GM12878 (cell line): ENCODE results near the gene SLC52A3. TPM values are rescaled to one million over a fixed set of nuclear protein-coding genes. Genes with fewer than 3 reads are reported as not detected.

Experiments
- ATAC-seq: fragments of 200-7000 bp; cut with Tn5 transposase; 3 replicates; pipeline ENCODE4 v1.9.1; 2020; ENCODE audit warnings: mild to moderate bottlenecking, moderate library complexity
- BruUV-seq: library from RNA; stranded (reverse); fragments of 400-500 nt; replicated peaks from 2 replicates; lab custom pipeline; 2021; lab: Mats Ljungman, UMichigan
- CTCF ChIA-PET: fragments of 300-600 bp; sonication (Branson Sonifier 250); formaldehyde crosslinking; extraction: SDS; loops from one replicate; lab custom pipeline; 2021; ENCODE audit warnings: inconsistent platforms; lab: Yijun Ruan, JAX
- POLR2A ChIA-PET: fragments of 350-600 bp; formaldehyde crosslinking; extraction: SDS; loops from one replicate; lab custom pipeline; 2021; ENCODE audit warnings: inconsistent platforms; lab: Charles Lee
- RAD21 ChIA-PET: fragments of 300-600 bp; sonication (Branson Sonifier 250); formaldehyde crosslinking; loops from one replicate; lab custom pipeline; 2023; ENCODE audit warnings: antibody characterized with exemption; ENCODE audit not compliant: unreplicated experiment; lab: Charles Lee
- SMC1A ChIA-PET: fragments of 300-600 bp; sonication (Branson Sonifier 250); formaldehyde crosslinking; loops from one replicate; lab custom pipeline; 2023; ENCODE audit not compliant: unreplicated experiment, uncharacterized antibody; lab: Charles Lee
- DNase-seq: peaks from one replicate; pipeline ENCODE4 v3.0.0-alpha.2; 2011; ENCODE audit warnings: low read depth, low spot score
- FAIRE-seq: peaks from 3 replicates; lab custom pipeline; 2011; peaks lifted over from hg19 to GRCh38; lab: Jason Lieb, UNC
- H2AFZ ChIP-seq: 2 replicates; pipeline ENCODE4 v1.6.0; 2011; ENCODE audit warnings: low read depth, low read length, control low read depth; ENCODE audit not compliant: control insufficient read depth
- H3K27ac ChIP-seq: 2 replicates; pipeline ENCODE4 v1.5.1; 2011; ENCODE audit warnings: control low read depth; ENCODE audit not compliant: control insufficient read depth, insufficient read depth
- H3K27me3 ChIP-seq, 2 experiments: replicated peaks in 1 of 2; 2 replicates each; pipeline versions ENCODE4 v1.6.0 to v1.6.1; 2011; ENCODE audit warnings: low read length in 1 of 2; ENCODE audit not compliant: control insufficient read depth in 2 of 2, insufficient read depth in 2 of 2
- H3K36me3 ChIP-seq, 2 experiments: 2 replicates each; pipeline ENCODE4 v1.5.1; 2011; ENCODE audit warnings: low read length in 1 of 2; ENCODE audit not compliant: control insufficient read depth in 2 of 2, insufficient read depth in 2 of 2
- H3K4me1 ChIP-seq: 2 replicates; pipeline ENCODE4 v1.6.1; 2011; ENCODE audit warnings: mild to moderate bottlenecking, low read length, moderate library complexity, mixed read lengths; ENCODE audit not compliant: control insufficient read depth, insufficient read depth
- H3K4me2 ChIP-seq: 2 replicates; pipeline ENCODE4 v1.6.0; 2011; ENCODE audit warnings: control low read depth; ENCODE audit not compliant: control insufficient read depth, insufficient read depth
- H3K4me3 ChIP-seq: fragments of 200-600 bp; sonication (generic); 2 replicates; pipeline ENCODE4 v1.5.1; 2016
- H3K79me2 ChIP-seq: 2 replicates; pipeline ENCODE4 v1.6.0; 2011; ENCODE audit warnings: low read length; ENCODE audit not compliant: control insufficient read depth, insufficient read depth
- H3K9ac ChIP-seq: 2 replicates; pipeline ENCODE4 v1.8.0; 2011; ENCODE audit warnings: low read length, control low read depth, mixed read lengths; ENCODE audit not compliant: control insufficient read depth, insufficient read depth
- H3K9me3 ChIP-seq: replicated peaks from 3 replicates; pipeline ENCODE4 v1.5.1; 2011; ENCODE audit warnings: mild to moderate bottlenecking, low read length; ENCODE audit not compliant: control insufficient read depth, insufficient read depth
- H4K20me1 ChIP-seq: 2 replicates; pipeline ENCODE4 v1.6.0; 2011; ENCODE audit not compliant: control insufficient read depth, insufficient read depth
- ATF3 ChIP-seq: IDR thresholded peaks from 2 replicates; pipeline ENCODE4 v1.6.1; 2011; ENCODE audit warnings: low read depth, mild to moderate bottlenecking, low read length, moderate library complexity, borderline replicate concordance; ENCODE audit errors: extremely low read depth
- FOS ChIP-seq: IDR thresholded peaks from 3 replicates; pipeline ENCODE4 v1.6.1; 2011; ENCODE audit warnings: borderline replicate concordance; ENCODE audit not compliant: insufficient read length; ENCODE audit errors: extremely low read depth
- FOXM1 ChIP-seq: IDR thresholded peaks from 2 replicates; pipeline ENCODE4 v1.6.1; 2012; ENCODE audit warnings: low read depth, mild to moderate bottlenecking, inconsistent platforms, low read length, moderate library complexity
- GABPA ChIP-seq: IDR thresholded peaks from 2 replicates; pipeline ENCODE4 v1.6.1; 2014; ENCODE audit warnings: antibody characterized with exemption, low read depth, mild to moderate bottlenecking, inconsistent platforms
- NR2F1 ChIP-seq: fragments of 450-650 bp; conservative IDR thresholded peaks from 2 replicates; pipeline ENCODE4 v1.6.1; 2017; ENCODE audit warnings: mild to moderate bottlenecking
- NRF1 ChIP-seq: conservative IDR thresholded peaks from 2 replicates; pipeline ENCODE4 v1.6.1; 2011; ENCODE audit warnings: mild to moderate bottlenecking, low read depth, low read length, improper control_type of control experiment
- SMAD5 ChIP-seq: IDR thresholded peaks from 2 replicates; pipeline ENCODE4 v1.6.1; 2016; ENCODE audit warnings: antibody characterized with exemption, low read depth
- STAT3 ChIP-seq: IDR thresholded peaks from 2 replicates; pipeline ENCODE4 v1.6.1; 2011; ENCODE audit warnings: low read depth, low read length, improper control_type of control experiment
- WGBS: methylation state at CpG from one replicate; pipeline ENCODE4 v1.1.6; 2016; ENCODE audit warnings: low lambda C conversion rate; ENCODE audit not compliant: insufficient replicate concordance, insufficient coverage; ENCODE audit errors: missing lambda C conversion rate; 5-methylcytosine and 5-hydroxymethylcytosine counted together
- in situ Hi-C: fragments of 300-500 bp; cut with MboI; formaldehyde crosslinking; loops from 9 replicates; pipeline ENCODE4 v1.14.3; 2018; ENCODE audit warnings: mixed read lengths
- intact Hi-C: fragments of 100-400 bp; cut with micrococcal nuclease; formaldehyde crosslinking; loops from one replicate; pipeline ENCODE4 v1.14.2; 2022; ENCODE audit not compliant: unreplicated experiment
- polyA plus RNA-seq, 11 experiments: library from polyadenylated mRNA; depleted of rRNA in 4 of 11; unstranded in 6 of 11; stranded (reverse) in 5 of 11; fragments of >200 nt; fragmentation: Nextera tagmentation in 4 of 11; fragmentation: Illumina TruSeq in 1 of 11; extraction: Ambion mirVana in 4 of 11; extraction: Trizol in 1 of 11; gene quantifications; 1 replicate in 1 of 11; 2 replicates in 10 of 11; pipeline versions ENCODE4 v1.2.1 to v1.2.3, GENCODE V29; 2011 to 2016; ENCODE audit warnings: inconsistent platforms in 2 of 11, missing spikeins in 2 of 11, low read depth in 1 of 11
- total RNA-seq, 4 experiments: library from RNA; depleted of rRNA in 3 of 4; stranded (reverse); fragments of >200 nt in 3 of 4; fragmentation: Illumina TruSeq in 1 of 4; extraction: Trizol in 1 of 4; gene quantifications; 2 replicates each; pipeline versions ENCODE4 v1.2.1 to v1.2.3, GENCODE V29; 2013 to 2021
- TF ChIP-seq, protein P1 (sequence below): fragments of 450-650 bp; IDR thresholded peaks from 2 replicates; pipeline ENCODE4 v1.6.1; 2017; ENCODE audit warnings: borderline replicate concordance

SLC52A3 gene
- total and polyA plus RNA-seq, 10 of the 15 experiments (the other 5 are each of a cell fraction or from before 2014, with no cell fraction given): not detected

DNA sequence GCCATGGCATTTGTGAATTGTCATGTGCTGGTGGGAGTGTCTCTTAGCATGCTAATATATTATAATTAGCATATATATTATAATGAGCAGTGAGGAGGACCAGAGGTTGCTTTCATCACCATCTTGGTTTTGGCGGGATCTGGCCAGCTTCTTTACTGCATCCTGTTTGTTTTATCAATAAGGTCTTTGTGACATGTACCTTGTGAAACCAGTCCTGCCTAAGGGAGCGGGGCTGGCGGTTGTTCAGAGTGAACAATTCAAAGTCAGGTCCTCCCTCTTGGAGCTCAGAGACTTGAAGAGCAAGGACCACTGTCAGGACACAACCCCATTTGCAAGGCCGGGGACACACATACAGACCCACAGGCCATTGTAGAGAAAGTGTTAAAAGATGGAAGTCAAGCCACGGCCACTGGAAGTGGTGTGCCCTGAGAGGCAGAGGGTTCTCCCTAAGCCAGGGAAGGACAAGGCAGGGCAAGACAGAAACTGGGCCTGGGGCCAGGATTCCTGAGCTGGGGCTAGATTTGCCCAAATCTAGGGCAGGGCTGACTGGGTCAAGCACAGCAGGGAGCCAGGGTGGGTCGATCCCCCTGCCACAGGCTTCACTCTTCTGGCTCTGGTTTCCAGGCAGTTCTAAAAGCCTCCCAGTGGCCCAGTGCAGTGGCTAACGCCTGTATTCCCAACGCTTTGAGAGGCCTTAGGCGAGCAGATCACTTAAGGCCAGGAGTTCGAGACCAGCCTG is 14.2 kb downstream of the SLC52A3 start:
- ChIA-PET SMC1A (no interaction called here), CTCF (no interaction called here)
- no TSS peak for BruUV-seq

GRCh38 chr20:753136-753535 is 15.2 kb downstream of the SLC52A3 start:
- ChIA-PET CTCF (interaction anchor here (0.6 kb wide), 1 partner anchor 1612 kb away, joined by 3 read pairs; no protein-coding TSS in a partner anchor), POLR2A (no interaction called here), SMC1A (no interaction called here), RAD21 (interaction anchor here (0.7 kb wide), 1 partner anchor 16 kb away, joined by 5 read pairs; no protein-coding TSS in a partner anchor)
- FAIRE-seq (no peak), ATAC-seq (no peak), DNase-seq (no peak)
- 2% methylated on average over 3 of the region's 3 CpGs for WGBS
- intact Hi-C loops (no loop called here), in situ Hi-C loops (no loop called here)
- H3K27me3 ChIP-seq: no peaks in the 10 kb centered on the region; a peak in 1 of 4 replicates
- H3K9me3 ChIP-seq: no peaks in the 10 kb centered on the region
- no peaks in the 10 kb centered on the region for H3K36me3 ChIP-seq
- H3K4me3 ChIP-seq: no peak overlapping the region
- H3K4me2 ChIP-seq: no peak overlapping the region
- no peak overlapping the region for H3K9ac ChIP-seq
- H2AFZ ChIP-seq: no peak overlapping the region
- no peak overlapping the region for H3K27ac ChIP-seq
- TF ChIP-seq NR2F1 (no peak), STAT3 (no peak), ATF3 (no peak), GABPA (no peak), SMAD5 (no peak), FOS (no peak), FOXM1 (no peak)
- TF ChIP-seq, protein P1, sequence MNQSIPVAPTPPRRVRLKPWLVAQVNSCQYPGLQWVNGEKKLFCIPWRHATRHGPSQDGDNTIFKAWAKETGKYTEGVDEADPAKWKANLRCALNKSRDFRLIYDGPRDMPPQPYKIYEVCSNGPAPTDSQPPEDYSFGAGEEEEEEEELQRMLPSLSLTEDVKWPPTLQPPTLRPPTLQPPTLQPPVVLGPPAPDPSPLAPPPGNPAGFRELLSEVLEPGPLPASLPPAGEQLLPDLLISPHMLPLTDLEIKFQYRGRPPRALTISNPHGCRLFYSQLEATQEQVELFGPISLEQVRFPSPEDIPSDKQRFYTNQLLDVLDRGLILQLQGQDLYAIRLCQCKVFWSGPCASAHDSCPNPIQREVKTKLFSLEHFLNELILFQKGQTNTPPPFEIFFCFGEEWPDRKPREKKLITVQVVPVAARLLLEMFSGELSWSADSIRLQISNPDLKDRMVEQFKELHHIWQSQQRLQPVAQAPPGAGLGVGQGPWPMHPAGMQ: no peak
- no TSS peak for BruUV-seq
- H3K79me2 ChIP-seq: no peaks in the 10 kb centered on the region
- no peaks in the 10 kb centered on the region for H4K20me1 ChIP-seq
- H3K4me1 ChIP-seq: no peaks in the 10 kb centered on the region

More for the DNA sequence above, 14.2 kb downstream of the SLC52A3 start:
- no peak overlapping the region for H3K4me3 ChIP-seq
- no peak overlapping the region for H2AFZ ChIP-seq
- DNase-seq: no peak
- H3K36me3 ChIP-seq: no peaks in the 10 kb centered on the region
- ChIA-PET POLR2A (no interaction called here), RAD21 (no interaction called here)
- WGBS: 31% methylated on average over 10 of the region's 10 CpGs
- H3K9ac ChIP-seq: no peak overlapping the region
- no peaks in the 10 kb centered on the region; a peak in 1 of 4 replicates for H3K27me3 ChIP-seq
- no peaks in the 10 kb centered on the region for H3K9me3 ChIP-seq
- H3K79me2 ChIP-seq: no peaks in the 10 kb centered on the region
- H3K4me1 ChIP-seq: no peaks in the 10 kb centered on the region
- ATAC-seq: no peak
- no peak for FAIRE-seq
- in situ Hi-C loops: no loop called here
- no peak overlapping the region for H3K27ac ChIP-seq
- no peak overlapping the region for H3K4me2 ChIP-seq
- no peaks in the 10 kb centered on the region for H4K20me1 ChIP-seq
- intact Hi-C loops: no loop called here
- TF ChIP-seq NRF1 (no peak), GABPA (no peak)
